NCI-H226 (cell line): ENCODE data around the gene ANP32A.

Source experiments
- DNase-seq: peaks from one replicate; pipeline ENCODE4 v3.0.0-alpha.2; 2015

ANP32A gene

GRCh38 chr15:68739390-68740080 lies 81.2 kb downstream of the ANP32A start:
- peak; percentile 22 for DNase-seq

- DNase-seq = no peak
These were observed 85.1 kb downstream of the ANP32A start for GRCh38 chr15:68735610-68736009.

DNA sequence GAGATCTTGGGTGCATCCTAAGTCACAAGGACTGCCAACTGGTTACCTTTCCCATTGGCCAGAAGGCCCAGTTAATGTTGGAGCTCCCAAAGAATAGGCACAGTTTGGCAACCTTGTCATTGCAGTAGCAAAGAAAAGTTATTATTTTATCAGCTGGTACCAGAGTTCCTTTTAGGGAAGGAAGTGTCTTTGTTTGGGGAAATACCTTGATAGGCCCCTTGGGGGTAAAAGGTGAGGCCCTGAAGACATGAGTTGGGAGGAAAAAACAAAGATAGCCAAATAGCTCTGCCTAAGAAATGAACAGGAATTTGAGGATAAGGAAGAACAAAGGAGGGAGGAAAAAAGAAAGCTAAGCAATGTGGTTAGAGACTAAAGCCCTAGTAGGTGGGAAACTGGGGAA lies 85.8 kb downstream of the ANP32A start:
- no peak for DNase-seq

- DNase-seq = no peak
These were observed 86.3 kb downstream of the ANP32A start for GRCh38 chr15:68734352-68734751.

GRCh38 chr15:68733666-68734065 lies 87.0 kb downstream of the ANP32A start:
- DNase-seq = no peak

GRCh38 chr15:68732451-68732850 lies 88.2 kb downstream of the ANP32A start:
- DNase-seq = no peak

GRCh38 chr15:68730976-68731897 lies 89.5 kb downstream of the ANP32A start:
- DNase-seq = no peak

DNA sequence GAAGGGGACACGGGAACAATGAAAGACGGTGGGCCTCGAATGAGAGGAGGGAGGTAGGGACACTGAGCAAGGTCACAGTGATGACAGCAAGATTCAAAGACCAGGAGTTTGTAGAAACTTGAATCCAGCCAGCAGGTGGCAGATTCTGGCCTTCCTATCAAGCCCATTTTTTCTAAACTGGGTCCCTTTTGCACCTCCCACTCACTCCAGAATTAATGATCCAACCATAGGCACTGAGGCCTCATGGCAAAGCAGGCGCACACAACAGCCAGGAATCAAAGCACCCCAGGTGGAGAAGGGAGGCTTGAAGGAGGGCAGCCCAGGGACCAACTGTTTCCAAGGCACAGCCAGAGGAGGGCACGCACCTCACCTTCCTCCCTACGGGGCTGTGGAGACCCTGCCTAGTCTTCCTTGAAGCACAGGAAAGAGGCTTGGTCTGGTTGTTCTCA lies 90.2 kb downstream of the ANP32A start:
- DNase-seq = no peak

DNA sequence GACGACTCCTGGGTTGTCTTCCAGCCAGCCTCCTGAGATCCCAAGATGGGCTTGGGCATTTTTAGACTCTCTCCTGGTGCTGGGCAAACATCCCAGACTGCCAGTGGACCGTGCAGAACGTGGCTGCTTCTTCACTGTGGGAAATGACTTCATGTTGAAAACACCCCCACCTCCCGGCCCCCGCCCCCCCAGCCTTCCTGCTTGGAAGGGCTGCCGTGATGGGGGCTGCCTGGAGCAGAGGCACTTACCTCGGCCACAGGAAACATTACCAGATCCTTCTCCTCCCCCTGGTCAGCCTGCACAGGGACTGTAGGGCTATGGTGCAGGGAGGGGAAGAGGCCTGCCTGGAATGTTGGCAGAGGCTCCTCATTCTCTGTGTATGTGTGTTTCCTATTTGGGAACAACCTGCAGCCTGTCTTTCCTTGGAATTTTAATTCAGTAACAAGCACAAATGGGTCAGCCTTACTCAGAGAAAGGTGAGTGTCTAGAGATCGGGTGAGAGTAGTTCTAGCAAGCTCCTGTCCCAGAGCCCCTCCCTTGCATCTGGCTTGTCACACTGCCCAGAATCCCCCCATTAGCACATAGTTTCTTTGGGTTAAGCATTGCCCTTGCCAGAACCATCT lies 90.8 kb downstream of the ANP32A start:
- DNase-seq = peak; percentile 76
